HCT116 (cell line): Measurements from ENCODE around the gene ATG16L2.

ENCODE experiments used
- CTCF ChIP-seq, 3 experiments: fragments of 200-600 bp in 1 of 3; sonication (generic) in 1 of 3; IDR thresholded peaks in 2 of 3; conservative IDR thresholded peaks in 1 of 3; 2 replicates each; pipeline ENCODE4 v1.5.1; 2012 to 2017; ENCODE audit warnings: low read depth in 2 of 3, low read length in 2 of 3, antibody characterized with exemption in 1 of 3, borderline replicate concordance in 1 of 3, control low read depth in 1 of 3, mild to moderate bottlenecking in 1 of 3, mixed read lengths in 1 of 3, mixed run types in 1 of 3, moderate library complexity in 1 of 3; ENCODE audit not compliant: insufficient read depth in 1 of 3
- ELF1 ChIP-seq: IDR thresholded peaks from 2 replicates; pipeline ENCODE4 v1.6.1; 2012; ENCODE audit warnings: low read depth, borderline replicate concordance
- EZH2 ChIP-seq: fragments of 200-600 bp; sonication (generic); IDR thresholded peaks from 2 replicates; pipeline ENCODE4 v1.6.1; 2017; ENCODE audit warnings: antibody characterized with exemption, mixed run types

- TF ChIP-seq CTCF (IDR thresholded peaks at IDR 0.05 in 2 of 3, conservative IDR thresholded peaks at IDR 0.05 in 1 of 3; ENCODE audit: borderline replicate concordance in 1 of 3, insufficient read depth in 1 of 3, low read depth in 2 of 3, low read length in 2 of 3) (no peak), EZH2 (no peak), ELF1 (no peak)
Observed at GRCh38 chr11:72841397-72841796, 27.2 kb downstream of the ATG16L2 start.
